GM19193 (cell line): Measurements from ENCODE around the gene PRUNE2.

ENCODE experiments used
- POLR2A ChIP-seq: IDR thresholded peaks from 4 replicates; pipeline ENCODE4 v1.6.1; 2011; ENCODE audit not compliant: insufficient read depth, insufficient read length; ENCODE audit errors: extremely low read depth

PRUNE2 gene

DNA sequence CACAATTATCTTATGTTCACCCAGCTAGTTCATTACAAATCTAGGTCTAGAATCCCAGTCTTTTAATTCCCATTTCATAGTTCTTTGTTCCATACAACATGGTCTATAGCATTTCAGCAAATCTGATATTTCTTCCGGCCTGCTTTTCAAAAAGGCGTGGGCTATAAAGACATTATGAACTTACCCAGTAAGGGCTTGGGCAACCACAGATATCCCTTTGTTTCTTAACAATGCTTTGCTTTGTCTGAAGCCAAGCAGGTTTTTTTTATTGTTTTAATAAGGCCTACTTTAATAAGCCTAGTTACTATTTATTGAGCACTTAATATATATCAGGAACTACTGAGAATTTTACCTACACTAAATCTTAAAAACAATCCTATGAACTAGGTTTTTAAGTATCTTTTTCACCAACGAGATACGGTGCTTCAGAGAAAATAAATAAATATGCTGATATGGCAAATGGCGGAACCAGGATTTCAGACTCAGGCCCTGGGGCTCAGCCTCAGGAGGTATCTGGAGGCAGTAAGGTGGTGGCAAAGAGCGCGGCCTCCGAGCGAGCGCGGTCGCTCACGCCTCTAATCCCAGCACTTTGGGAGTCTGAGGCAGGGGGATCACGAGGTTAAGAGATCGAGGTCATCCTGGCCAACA lies 112.0 kb downstream of the PRUNE2 start:
- no peak for TF ChIP-seq POLR2A

DNA sequence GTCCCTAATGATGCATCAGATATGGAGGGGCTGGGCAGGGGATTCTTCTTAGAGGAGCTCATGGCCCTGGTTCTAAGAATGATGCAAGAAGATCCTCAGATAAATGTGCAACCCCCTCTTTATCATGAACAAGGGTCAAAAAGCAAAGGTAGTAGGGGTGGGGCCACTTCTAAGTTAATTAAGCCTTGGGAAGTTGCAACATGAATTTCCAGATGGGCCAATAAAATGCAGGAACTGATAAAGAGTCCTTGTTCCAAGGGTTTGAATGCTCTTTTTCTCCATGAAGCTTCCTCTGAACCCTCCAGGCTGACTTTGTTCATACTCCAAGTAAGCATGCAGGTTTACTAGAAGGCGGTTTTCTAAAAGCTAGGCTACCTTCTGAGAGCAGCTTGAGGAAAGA lies 116.1 kb downstream of the PRUNE2 start:
- TF ChIP-seq POLR2A = no peak

DNA sequence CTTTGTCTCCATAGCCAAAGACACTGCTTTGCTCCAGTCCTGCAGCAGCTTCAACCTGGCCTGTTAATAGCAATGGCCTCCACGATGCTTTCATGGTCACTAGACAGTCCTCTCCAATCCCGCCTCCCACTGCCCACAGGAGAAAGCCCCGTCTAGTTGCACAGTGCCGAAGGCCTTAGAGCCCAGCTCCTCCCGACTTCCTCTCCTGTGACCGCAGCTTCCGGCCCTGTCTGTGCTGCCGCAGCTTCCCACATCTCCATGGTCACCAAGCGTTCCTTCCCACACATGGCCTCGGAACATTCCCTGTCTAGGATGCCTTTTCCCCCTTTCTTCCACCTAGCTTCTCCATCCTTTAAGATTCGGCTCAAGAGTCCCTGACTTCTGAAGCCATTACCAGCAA lies 118.2 kb downstream of the PRUNE2 start:
- TF ChIP-seq POLR2A = no peak

DNA sequence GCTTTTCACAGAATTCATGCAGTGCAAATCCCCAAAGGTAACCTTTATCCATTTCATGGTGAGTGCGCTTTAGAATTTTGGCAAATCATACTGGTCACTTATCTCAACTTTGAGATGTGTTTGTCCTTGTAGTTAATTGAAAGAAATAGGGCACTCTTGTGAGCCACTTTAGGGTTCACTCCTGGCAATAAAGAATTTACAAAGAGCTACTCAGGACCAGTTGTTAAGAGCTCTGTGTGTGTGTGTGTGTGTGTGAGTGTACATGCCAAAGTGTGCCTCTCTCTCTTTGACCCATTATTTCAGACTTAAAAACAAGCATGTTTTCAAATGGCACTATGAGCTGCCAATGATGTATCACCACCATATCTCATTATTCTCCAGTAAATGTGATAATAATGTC lies 120.4 kb downstream of the PRUNE2 start:
- TF ChIP-seq POLR2A = no peak

DNA sequence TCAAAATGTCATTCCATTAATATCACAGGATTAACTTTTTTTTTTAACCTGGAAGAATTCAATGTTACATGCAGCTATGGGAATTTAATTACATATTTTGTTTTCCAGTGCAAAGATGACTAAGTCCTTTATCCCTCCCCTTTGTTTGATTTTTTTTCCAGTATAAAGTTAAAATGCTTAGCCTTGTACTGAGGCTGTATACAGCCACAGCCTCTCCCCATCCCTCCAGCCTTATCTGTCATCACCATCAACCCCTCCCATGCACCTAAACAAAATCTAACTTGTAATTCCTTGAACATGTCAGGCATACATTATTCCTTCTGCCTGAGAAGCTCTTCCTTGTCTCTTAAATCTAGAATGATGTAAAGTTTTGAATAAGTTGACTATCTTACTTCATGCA lies 121.0 kb downstream of the PRUNE2 start:
- no peak for TF ChIP-seq POLR2A

DNA sequence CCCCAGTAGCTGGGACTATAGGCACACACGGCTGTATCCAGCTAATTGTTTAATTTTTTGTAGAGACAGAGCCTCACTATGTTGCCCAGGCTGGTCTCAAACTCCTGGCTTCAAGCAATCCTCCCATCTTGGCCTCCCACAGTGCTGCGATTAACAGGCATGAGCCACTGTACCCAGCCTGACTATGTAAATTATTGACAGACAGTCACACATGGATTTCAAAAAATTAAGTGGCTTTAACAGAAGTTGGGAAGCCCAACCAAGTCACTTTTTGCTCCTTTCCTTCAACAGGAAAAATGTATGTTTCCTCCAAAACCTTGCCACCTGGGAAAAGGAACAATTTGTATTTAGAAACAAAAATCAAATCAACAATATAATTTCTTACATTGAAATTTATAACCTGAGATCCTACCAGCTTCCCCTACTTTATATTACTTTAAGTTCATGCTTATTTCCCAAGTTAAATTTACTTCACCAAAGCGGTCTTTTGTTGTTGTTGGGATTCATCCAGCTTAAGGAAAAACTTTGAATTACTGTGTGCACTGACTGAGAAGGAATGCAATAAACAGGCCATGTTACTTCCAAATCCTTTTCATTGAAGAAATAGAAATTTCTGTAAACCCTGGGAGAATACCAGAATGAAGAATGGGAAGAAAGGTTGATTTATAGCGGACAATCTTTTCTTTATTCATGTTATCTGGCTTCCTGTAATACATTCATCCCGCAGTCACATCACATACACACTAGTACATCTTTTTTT lies 133.0 kb downstream of the PRUNE2 start:
- TF ChIP-seq POLR2A = no peak

DNA sequence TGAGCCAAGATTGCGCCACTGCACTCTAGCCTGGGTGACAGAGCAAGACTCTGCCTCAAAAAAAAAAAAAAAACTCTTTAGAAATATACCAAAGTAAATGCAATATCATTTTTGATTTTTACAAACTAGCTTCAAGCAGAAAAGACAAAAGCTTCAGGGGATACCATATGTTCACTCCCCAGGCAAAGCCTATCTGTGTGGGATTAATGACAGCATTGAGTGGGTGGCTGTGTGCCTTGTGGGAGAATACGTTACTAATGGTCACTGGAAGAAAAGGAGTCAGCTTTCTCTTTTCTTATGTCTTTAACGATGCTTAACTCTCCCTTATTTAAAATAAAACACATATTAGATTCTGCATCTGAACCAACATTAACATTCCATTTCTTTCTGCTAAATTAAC lies 139.8 kb downstream of the PRUNE2 start:
- no peak for TF ChIP-seq POLR2A

DNA sequence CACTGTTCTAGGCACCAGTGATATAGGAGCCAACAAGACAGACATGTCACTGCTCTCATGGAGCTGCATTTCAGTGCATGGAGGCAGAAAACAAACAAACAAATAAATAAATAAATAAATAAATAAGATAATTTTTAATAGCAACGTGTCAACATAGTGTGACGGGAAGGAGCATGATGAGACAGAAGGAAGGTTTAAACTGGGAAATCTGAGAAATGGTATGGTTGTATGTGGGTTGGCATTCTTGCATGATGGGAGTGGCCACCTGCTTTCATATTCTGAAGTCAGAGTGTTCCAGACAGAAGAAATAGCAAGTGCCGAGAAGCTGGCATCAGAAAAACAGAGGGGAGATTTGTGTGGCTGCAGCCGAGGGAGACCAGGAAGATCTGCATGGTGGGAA lies 141.8 kb downstream of the PRUNE2 start, which contains the start of gene PCA3:
Gene PCA3 (plus strand): TSS at position 301 of the 400 bp plus-strand sequence.
- TF ChIP-seq POLR2A = no peak

DNA sequence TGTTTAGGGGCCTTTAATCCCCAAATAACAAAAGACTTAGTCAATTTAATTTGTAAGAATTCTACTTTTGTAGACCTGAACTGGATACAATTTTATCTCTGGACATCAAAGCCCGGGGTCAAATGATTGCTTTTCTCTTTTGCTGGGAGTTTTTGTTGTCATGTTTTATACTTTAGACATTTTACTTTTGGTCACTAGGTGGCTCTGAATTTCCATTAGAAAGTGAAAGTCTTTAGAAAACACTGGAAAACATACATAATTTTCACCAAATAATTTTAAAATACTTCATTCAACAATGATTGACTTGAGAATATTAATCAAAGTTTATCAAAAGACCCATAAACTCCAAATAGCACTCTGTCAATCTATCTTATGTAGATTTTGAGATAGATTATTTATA lies 144.5 kb downstream of the PRUNE2 start:
- no peak for TF ChIP-seq POLR2A

DNA sequence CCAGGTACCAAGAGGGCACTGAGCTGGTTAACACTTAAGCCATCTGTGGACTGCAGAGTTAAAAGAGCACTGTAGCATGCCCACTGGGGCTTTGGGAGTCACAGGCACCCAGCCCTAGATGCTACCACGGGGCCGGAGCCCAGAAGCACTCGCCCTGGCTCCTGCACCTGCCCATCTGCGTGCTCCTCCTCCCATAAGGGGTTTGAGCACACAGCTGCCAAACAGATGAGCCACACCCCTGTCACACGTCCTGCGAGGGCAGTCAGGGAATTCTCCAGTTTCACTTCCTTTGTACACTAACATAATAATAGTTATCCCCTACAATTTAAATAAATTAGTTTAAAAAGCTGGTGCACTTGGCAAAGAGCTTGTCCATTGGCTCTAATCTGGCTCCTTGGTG lies 146.2 kb downstream of the PRUNE2 start:
- no peak for TF ChIP-seq POLR2A

DNA sequence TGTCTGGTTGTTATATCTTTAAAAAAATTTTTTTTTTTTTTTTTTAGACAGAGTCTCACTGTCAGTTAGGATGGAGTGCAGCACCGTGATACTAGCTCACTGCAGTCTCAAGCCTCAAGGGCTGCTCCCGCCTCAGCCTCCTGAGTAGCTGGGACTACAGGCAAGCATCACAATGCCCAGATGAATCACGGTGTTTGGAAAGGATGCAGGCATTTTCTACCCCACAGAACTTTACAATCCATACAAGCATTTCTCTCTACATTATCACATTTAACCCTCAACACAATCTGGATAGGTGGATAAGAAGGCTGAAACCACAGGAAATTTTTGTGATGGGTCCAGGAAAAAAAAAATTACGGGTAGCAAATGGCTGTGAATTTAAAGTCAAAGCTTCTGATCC lies 147.4 kb downstream of the PRUNE2 start:
- TF ChIP-seq POLR2A = no peak

DNA sequence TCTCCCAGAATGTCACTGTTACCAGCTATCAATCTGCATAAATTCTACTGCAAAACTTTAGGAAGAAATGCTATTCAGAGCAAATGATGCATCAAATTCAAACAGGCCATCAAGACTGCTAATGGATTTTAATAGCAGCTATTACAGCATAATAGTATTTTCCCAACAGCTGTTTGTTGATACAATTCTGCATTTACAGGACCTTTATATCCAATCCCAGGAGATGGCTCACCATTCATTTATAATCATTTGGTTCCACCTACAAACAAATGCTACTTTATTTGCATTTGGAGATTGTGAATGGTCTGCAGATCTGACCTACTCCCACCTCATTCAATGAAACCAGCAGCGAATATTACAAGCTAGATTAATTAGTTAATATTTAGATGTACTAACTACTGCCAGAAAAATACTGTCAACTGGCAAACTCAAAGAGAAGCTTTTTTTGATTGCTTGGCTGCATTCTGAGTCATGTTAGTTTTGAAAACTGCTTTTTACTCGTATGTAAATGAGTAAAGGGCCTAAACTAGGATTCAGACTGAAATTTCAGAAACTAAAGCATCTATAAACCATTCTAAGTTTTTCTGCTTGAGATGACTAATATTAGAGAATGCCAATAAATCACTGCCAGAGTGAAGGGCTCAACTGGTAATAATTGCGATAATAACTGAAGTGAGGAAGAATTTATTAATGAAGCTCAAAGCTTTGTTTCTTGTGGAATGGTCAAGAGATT lies 148.8 kb downstream of the PRUNE2 start:
- TF ChIP-seq POLR2A = no peak

DNA sequence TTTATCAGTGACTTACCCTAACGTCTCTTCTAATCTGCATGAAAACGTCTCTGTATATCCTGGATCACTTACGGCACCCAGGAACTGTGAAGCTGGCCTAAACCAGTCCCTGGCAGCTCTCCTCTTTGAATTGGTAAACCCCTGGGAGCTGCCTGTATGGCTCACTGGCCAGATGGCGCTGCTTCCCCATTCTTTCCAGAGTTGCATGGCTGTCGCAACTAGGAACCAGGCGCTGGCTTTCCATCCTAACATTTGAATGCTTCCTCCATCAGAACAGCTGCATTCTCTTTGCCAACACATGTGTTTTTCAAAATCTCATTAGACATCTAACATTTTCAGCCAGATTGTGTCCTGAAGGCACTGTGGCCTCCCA lies 149.7 kb downstream of the PRUNE2 start:
- TF ChIP-seq POLR2A = no peak

DNA sequence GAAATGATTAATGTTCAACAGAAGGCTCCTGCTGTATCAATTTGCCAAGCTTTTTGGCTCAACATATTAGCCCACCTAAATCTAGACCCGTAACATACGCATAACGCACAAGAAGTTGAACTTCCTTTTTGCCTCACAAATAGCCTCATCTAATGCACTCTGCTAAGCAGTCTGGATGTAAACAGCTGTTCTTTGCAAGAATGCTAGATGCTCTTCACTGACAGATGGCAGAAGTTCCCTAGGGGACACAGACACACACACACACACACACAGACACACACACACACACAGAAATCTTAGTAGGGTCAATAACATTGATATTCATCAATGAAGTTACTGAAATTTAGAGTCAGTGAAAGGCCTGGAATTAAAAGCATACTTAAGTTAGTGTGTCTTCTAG lies 154.9 kb downstream of the PRUNE2 start:
- TF ChIP-seq POLR2A = no peak

DNA sequence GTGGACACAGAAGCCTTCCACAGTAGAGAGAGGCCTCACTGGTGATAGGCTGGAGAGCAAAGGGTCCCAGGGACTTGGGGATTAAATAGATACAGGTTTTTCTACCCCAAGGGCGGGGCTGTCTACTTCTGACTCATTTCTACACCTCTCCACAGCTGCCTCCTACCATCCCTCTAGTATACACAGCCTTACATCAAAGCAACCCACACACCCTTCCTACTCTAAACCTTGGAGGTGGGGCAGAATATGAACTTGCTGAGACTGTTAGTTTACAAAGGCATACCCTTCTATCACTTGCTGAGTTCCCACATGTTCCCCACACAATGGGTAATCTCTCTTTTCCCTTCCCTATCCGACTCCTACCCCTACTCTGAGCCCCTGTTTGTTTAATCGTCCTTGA lies 161.6 kb downstream of the PRUNE2 start:
- TF ChIP-seq POLR2A = no peak

DNA sequence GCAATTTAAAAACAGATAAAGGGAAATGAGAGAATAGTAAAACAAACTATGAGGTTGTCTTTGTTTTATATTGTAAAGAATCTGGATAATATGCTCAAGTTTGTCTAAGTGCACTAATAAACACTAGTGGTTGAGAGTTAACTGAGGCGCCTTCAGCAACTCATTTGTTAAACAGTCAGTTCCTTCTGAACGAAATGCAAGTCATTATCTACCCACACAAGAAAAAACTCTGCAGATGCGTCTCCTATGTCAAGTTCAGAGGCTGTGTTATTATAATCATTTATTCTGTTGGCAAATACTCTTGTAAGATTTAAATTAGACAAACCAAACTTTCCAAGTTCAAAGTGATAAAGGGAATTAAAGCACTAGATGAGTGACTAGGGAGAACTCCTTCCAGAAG lies 162.0 kb downstream of the PRUNE2 start:
- TF ChIP-seq POLR2A = no peak
